ENCODE data around the gene DPYSL3.

DPYSL3 gene

DNA sequence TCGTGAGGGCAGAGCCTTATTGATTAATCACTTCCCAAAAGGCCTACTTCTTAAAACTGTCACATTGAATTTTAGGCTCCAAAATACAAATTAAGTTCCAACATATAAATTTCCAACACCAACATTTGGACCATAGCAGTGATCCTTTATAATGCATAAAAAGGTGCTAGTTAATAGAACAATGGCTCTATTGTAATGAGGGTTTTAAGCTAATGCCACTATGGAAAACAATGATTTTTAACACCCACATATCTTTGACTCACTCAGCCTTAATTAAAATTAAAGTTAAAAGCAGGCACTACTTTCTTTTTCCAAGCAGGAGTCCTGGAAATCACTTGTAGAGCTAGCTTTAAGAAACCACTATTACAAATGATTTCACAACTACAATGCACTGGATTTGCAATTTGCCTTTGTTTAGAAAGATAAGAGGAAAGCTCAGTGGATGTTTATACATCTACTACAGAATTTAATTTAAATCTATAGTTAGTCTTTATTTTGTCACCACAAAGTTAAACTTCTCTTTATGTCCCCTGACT lies 41.8 kb downstream of the DPYSL3 start:
- no peak for DNase-seq

DNA sequence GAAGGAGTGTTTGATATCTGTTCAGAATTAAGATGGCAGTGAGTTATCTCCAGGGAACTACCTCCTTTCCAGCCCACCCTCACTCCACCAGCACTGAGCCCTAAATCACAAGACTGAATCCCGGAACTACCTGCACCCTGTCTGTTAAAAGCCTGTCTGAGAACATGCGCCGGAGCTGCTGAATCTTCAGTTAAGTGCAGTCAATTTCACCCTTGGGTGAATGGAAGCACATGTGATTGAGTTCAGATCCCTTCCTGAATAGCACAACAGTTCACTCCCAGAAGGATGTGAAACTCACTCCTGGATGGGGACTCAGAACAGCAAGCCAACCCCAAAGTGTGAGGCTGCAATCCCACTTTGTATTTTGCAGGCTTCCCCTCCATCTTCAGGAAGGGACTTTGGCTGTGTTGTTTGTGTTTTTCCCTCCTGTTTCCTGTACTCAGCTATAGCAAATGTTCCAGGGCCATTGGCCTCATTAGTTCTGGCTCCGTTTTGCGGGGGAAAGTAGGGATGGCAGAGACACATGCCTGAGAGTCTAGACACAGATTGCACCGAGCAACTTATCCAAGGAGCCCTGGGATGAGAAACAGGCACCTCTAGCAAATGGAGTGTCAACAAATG lies 43.4 kb downstream of the DPYSL3 start:
- DNase-seq, result no peak

DNA sequence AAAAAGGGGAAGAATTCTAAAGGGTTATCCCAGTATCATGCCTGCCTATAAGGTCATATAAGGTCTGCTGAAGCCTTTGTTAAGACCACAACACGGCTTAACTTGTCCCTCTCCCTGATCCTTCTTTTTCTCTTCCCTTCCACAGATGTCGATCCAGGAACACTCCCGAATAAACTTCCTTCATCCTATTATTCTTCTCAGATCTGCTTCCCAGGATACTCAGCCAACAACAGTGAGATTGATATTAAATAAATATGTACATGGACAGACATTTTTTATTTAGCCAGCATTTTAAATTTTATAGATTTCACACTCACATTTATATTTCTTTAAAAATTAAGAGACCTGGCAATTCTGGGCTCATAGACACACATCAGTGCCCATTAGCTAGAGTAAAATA lies 44.1 kb downstream of the DPYSL3 start:
- no peak for DNase-seq

DNA sequence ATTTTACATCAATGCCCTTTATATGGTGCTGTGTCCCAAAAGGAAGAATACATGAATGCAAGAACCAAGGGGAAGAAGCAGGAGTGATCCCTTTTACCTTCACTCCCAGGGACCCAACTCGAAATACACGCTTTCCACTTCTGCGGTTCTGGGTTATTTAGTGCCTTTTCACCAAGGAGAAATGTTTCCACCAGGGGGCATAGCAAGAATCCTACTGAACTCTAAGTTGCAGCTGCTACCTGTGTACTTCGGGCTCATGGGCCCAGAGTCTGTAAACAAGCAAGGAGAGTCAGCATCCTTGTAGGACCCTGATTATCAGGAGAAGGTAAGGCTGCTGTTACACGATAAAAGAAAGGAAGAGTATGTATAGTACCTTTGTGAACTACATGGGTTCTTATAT lies 45.7 kb downstream of the DPYSL3 start:
- peak; percentile 87 for DNase-seq

DNA sequence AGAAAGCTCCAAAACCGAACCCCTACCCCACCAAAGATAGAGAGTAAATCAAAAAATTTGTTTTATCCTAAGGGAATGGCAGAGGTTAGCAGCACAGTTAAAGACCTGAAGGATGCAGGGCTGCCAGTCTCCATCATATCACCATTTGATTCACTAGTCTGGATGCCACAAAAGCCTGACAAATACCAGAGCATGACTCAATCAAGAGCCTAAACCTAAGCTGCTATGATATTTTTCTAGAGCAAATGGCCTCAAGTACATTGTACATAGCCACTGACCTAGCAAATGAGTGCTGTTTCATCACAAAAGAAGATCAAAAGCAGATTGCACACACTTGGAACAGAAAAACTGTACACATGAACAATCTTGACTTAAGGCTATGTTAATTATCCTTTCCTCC lies 48.0 kb downstream of the DPYSL3 start:
- DNase-seq, result no peak

DNA sequence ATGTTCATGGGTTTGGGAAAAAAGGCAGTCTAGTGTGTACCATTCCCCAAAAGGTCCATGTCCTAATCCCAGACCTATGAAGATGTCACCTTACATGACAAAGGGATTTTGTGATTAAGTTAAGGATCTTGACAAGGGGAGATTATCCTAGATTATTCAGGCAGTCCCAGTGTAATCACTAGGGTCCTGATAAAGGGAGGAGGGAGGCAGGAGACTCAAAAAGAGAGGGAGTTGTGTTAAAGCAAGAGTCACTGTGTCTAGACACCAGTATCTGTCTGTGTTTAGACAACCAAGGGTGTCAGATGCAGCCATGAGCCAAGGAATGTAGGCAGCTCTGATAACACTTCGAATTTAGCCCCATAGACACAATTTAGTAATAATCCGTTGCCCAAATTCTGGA lies 49.5 kb downstream of the DPYSL3 start:
- DNase-seq, result no peak

DNA sequence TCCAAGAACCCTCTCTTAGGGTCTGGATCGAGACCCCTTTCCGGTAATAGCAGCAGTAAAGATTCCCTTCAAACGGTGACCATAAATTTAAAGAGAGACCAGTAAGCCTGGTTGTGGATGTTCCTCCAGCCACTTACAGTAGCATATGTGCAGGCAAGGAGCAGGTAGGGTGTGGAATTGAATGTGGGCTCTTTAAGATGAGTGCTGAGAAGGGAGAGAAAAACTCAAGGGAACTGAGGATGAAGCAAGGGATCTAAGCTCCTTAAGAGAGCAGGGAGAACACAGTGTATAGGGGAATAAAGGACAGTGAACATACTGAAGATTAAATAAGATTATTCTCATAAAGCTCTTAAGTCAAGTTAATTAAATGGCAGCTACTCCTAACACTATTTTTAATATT lies 51.3 kb downstream of the DPYSL3 start:
- DNase-seq, result no peak

DNA sequence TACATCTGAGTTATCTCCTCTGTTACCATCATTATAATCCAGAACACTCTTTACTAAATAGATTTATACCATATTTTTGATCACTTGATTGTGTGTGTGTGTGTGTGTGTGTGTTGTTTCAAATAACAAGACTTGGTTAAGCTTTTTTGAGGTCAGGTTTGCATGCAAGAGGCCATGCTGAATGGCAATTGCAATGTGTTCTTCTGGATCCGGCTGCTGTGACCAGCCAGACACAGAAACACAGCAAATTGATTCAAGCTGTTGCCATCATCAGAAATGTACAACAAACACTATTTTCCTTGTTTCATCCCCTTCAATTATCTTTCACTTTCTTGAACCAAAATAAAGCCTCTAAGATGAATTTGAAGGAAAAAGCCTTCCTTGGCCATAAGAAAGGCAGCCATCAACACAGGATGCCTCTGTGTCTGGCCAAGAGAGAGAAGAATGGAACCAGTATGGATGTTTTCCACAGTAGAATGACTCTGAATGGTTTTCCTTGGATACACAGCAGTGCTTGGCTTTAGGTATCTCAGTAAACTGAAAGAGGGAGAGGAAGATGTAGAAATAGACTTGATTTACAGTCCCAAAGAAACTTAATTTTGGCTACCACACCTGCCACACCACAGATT lies 53.9 kb downstream of the DPYSL3 start:
- DNase-seq, result no peak

DNA sequence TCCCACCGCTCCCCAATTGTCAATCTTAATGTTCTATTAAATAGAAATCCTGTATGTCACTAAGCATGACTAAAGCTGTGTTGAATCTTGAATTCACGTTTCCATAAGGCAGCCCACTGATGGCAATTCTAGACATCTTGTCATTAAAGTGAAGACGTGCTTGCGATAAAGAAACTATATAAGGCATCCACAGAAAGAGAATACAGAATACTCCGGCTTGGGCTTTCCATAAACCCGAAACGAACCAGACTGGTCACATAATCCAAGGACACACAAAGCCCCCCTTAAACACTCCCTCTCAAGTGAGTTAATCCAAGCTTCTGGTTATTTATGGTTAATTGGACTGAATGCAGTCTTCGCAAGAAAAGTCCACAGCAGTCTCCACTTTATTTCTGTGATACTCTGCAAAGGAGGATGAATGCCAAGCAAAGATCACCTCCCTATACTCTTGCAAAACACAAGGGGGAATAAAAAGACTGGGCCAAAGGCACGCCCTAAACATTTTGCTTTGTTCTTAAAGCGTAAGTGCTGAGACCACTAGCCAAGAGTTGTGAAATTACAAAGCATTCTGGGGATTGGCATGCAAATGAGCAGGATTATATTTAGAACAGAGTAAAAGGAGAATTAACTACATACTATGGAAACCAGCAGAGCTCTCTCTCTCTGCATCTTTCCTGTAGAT lies 54.7 kb downstream of the DPYSL3 start:
- no peak for DNase-seq

DNA sequence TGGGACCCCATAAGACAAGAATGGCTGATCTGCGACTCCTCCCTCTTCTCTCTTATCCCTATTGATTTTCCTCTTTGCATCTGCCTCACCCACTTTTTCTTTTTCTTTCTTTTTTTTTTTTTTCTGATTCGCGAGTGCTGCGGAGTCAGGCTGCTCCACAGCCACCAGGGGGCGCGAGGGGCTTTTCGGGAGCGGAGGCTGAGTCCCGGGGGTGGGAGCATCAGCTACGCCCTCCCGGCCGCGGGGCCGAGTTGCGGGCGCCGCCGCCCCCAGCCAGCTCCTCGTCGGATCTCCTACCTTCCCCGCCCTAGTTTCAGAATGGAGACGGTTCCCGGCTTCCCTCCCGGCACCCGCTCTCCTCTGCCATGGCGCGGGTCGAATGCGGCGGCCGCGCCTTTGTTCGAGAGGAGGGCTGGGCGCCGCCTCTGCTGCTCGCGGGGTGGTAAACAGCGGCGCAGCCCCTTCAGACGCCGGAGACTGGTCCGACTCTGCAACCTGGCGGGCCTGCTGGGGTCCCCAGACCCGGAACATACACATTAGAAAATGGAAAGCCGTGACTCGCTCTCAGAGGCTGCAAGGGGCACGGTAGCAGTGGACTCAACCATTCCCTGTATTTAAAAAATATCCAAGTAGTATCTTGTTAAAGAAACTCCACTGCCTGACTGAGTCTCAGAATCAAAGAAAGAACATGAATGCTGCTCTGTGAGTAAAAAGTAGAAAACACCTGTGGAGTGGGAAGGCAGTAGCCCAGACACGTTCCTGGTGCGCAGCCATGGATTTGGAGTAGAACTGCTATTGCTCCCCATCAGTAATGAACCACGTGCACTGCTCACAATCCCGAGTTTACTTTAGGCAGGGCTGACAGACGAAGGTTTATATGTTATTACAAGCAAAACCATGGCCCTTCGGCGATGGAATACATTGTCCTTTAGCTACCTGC lies 55.7 kb downstream of the DPYSL3 start:
- peak; percentile 89 for DNase-seq

DNA sequence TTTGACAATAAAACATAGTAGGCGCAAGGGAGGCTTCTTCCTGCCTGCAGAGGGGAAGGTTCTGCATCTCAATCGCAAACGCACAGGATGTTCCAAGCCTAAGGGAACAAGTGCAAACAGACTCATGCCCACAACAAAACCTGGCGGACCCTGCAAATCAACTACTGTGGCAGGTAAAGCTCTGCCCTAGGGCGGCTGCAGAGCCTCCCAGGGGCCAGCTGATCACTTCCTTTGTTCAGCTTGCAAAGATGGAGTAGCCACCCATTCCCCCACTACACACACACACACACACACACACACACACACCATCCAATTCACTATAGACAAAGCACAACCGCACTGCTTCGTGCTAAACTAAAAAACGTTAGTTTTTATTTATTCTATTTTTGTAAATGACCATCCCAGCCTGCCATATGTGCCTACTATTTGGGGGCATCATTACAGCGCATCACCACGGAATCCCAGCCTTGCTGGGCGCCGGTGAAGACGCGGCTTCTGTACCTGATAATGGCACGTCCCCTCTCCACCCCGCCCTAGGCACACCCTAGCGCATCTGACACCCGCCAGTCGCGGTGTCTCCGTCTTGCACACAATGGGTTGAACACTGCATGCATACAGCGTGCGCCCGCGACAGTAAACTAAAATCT lies 57.6 kb downstream of the DPYSL3 start:
- no peak for DNase-seq

DNA sequence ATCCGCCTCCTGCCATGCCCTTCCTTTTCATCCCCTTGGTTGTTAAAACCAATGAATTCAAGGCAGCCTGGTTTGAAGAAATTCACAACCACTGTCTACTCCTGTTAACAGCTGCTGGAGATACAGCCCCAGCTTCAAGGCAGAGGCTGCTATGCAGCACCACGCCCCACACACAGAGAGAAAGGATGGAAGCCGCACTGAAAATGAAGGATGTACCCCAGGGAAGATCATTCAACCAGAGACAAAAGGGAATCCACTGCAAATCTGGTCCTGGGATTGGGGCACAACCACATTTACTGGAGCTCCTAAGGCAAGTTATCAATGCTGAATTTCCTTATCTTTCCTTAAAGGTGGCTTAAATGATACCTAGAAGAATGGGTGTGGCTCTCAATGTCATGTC lies 58.7 kb downstream of the DPYSL3 start:
- DNase-seq, result no peak

DNA sequence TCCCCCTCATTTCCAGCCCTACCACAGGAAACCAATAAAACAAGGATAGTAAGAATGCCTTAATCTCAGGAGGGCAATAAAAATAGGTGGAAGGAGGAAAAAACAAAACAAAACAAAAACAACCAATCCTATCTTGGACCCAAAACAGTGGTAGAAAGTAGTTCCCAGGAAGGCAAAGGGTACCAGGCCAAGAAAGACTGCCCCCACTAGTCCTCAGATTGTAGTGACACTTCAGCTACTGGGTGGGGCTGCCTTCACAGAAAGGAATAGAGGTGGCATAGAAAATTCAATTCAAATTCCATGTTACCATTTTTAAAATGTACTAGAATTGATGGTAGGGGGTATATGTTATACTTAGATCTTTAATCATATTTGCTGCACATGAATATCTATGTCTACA lies 59.3 kb downstream of the DPYSL3 start:
- DNase-seq, result no peak

DNA sequence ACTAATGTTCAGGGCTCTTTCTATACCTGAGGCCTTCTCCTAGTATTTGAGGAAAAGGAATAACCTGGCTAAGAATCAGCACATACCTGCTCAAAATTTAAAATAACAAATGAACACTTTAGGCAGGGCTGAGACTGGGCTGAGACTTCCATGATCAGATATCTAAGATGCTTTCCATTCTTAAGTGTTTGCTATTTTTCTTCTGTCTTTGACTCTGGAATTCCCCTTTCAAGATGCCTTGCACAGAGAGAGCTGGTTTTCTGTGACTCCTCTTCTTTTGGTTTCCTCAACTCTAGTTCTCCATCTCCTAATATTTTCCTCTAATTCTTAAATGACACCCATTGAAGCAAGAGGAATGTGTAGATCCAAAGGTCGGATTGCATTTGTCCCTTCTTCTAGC lies 61.1 kb downstream of the DPYSL3 start:
- DNase-seq, result no peak

DNA sequence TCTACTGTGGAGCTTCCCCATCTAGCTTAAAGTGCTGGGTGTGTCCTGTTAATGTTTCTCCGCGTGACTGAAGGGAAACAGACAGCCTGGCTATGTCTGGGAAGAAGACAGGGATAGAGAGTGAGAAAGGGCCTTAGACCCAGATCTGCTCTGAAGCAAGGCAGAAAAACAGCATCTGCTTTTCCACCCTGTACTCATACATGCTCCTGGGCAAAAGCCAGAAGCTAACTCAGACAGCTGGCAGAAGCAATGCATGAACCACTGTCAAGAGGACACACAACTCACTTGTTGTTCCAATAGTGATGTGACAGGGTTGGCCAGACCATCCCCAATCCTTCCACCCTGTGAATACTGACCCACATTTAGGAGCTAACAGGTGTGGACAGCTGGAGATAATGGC lies 63.3 kb downstream of the DPYSL3 start:
- no peak for DNase-seq

DNA sequence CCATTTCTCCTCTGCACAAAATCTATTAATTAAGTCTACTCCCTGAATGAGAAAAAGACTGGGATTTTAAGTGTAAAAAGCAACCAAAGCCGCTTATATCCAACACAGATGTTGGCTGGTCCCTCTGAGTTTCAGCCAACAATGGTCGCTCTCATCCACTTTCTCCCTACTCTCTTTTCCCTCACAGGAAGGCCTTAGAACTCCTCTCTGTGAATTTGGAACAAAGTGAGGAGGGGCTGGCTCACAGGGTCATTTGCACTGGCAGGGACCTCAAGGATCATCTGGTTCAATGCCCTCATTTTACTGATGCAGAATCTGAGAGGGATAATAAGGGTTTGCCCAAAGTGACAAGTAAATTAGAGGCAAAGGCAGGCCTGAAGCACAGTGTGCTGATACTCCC lies 64.0 kb downstream of the DPYSL3 start:
- no peak for DNase-seq

DNA sequence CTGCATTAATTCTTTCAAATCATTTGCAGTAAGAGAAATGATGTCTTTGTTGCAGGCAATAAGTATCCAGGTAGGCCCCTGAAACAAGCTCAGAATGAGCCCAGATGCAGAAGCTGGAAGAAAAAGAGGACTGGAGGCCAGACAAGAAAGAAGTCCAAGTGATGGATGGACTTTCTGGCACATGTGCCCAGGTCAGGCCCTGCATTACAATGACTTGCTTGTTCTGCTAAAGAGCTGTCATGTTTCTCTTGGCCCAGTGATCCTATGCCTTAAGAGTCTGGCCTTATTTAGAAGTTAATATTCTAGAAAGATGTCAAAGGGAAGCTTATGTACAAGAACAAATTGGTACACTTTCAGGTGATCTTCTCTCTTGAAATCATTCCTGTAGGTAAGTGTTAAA lies 64.8 kb downstream of the DPYSL3 start:
- DNase-seq, result no peak

DNA sequence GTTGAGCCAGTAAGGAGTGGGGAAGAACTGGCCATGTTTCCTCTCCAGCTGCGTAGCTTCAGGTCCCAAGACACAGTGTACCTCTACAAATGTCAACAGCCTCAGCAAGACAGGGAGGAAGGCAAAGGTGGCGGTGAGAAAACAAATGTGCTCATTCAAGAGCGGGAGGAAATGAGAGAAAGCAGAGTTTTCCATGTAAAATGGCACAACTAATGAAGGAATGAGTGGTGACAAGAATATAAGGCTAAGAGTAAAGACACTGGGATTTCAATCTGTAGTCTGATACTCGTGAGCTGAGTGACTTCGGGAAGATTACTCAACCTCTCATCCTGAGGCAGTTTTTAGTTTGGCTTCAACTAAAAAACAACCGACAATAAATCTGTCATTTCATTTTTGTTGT lies 67.6 kb downstream of the DPYSL3 start:
- DNase-seq, result no peak

DNA sequence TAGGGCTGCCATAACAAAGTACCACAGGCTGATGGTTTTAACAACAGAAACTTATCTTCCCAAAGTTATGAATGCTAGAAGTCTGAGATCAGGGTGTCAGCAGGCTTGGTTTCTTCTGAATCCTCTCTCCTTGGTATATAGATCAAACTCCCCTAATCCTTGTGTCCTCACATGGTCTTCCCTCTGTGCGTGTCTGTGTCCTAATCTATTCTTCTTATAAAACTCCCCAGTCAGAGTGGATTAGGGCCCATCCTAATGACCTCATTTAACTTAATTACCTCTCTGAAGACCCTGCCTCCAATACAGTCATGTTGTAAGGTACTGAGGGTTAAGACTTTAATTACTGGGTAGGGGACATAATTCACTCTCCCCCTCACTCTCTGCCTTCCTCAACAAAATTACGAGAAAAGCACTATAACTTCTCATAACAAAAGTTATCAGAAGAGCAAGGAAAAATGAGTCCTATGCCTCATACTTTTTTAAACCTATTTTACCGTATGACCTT lies 68.6 kb downstream of the DPYSL3 start:
- no peak for DNase-seq

DNA sequence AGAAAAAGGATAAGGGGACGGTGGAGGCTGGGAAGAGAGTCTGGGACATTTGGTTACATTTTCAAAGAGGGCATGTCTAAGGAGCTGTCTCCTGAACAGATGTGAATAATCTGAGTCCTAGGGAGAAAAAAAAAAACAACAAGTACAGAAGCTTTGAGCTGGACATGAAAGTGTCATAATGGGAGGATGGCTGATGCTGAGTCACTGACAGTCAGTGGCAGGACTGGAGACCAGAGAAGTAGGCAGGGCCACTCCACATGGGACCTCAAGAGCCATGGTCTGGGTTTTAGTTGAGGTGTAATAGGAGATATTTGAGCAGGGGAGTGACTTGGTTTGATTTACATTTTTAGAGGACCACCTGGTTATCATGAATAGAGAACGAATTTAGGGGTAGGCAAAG lies 70.6 kb downstream of the DPYSL3 start:
- peak; percentile 48 for DNase-seq

DNA sequence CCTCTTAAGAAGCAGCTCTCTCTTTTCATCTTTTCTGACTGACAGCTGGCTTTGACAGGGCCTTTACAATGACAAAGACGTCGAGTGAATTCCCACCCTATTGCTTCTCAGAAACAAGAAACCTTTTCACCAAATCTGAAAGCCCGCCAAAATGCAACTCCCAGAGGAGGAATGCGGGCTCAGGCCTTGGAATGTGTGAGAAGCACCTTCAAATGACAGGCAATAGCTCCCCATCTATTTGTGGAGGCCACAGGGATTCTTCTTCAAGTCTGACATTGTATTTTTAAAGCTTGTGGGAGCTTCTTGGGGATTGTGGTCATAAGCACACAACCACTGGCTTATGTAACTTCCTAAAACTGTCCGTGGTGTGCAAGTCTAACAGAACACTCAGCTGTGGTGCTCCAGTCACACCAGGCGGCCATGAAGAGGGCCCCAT lies 72.7 kb downstream of the DPYSL3 start:
- no peak for DNase-seq

DNA sequence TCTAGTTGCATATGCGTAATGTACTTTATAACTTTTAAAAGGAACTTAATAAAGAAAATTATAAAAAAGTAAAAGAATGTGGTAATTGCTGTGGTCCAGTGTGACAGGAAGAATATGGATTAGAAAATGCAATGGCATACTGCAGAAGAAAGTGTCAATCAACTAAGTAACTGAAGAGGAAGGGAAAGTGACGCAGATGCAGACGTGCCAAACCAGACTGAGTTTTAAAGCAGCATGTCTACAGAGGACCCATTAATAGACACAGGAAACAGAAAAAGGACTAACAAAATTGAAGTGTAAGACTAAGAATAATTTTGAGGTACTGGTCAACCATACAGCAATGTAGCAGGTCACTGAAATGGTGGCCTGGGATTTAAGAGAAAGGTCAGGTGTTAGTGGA lies 73.3 kb downstream of the DPYSL3 start:
- no peak for DNase-seq
